SH-SY5Y (cell line): ENCODE measurements around the gene TMOD2.

Source experiments
- GATA2 ChIP-seq: IDR thresholded peaks from 2 replicates; pipeline ENCODE4 v1.6.1; 2011; ENCODE audit warnings: mild to moderate bottlenecking, low read depth, low read length
- GATA3 ChIP-seq: IDR thresholded peaks from 2 replicates; pipeline ENCODE4 v1.6.1; 2011; ENCODE audit warnings: low read depth, mild to moderate bottlenecking, low read length, moderate library complexity

- TF ChIP-seq GATA2, result no peak
- no peak for TF ChIP-seq GATA3
These were observed at the start of gene TMOD2 for GRCh38 chr15:51750792-51751696.
